Measurements from ENCODE around the gene ROMO1.

DNA sequence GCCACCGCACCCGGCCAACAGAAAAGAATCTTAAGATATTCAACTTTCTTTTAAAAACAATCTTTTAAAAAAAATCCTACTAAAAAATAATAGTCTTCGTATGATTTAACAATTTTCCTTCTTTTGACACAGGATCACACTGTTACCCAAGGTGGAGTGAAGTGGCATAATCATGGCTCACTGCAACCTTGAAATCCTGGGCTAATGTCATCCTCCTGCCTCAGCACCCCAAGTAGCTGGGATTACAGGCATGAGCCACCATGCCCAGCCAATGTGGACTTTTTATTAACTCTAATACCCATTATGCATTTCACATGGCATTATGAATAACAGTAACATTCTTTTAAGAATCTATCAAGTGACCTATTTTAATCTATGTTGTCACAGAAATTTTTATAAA, 22.0 kb downstream of the ROMO1 start:
- TF ChIP-seq POLR2A (IDR thresholded peaks at IDR 0.05) (no peak), POLR2AphosphoS5 (IDR thresholded peaks at IDR 0.05; ENCODE audit: insufficient read depth in 1 of 2, low read depth in 1 of 2) (no peak)

Measured in vagina (tissue), 2 donors.